Effector CD4-positive, alpha-beta T cell (primary cell): ENCODE results near the gene SCGB3A2. TPM values are rescaled to one million over a fixed set of nuclear protein-coding genes. Genes with fewer than 3 reads are reported as not detected.

ENCODE experiments used
- DNase-seq: peaks from one replicate; pipeline ENCODE4 v3.0.0-alpha.2; 2020
- total RNA-seq: gene quantifications from one replicate; lab custom pipeline; 2026; lab: John Stamatoyannopoulos, UW

The SCGB3A2 gene, protein sequence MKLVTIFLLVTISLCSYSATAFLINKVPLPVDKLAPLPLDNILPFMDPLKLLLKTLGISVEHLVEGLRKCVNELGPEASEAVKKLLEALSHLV
- not detected for total RNA-seq

DNA sequence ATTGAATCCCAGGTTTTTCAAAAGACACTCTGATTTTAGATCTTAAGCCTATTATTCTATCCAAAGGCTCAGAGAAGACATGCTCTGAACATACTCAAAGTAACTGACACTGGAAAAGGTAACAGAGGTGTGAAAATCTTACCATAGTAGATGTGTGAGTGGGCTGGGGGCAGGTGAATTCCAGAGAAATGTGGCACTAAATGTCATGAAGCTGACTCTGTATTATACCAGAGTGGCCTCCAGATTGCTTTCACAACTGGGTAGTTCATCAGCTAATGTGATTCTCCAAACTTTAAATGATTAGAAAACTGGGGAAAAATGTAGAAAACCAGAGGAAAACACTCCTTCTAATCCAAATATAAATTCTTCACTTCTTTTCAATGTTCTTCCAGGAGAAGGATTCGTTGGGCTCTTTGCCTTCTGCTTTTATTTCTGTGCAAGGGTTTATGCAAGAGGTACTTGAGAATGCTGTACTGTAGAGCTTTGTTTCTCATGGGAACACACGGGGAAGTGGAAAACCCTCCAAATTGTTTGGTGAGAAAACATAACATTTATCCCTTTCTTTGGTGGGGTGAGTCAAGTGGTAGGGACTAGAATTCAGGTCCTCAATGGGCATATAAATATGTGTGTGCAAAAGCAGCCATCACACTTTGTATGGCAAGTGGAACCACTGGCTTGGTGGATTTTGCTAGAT is at the start of gene SCGB3A2:
Gene SCGB3A2 (plus strand): TSS at position 646 of the 694 bp plus-strand sequence. CDS start 93 bp downstream, outside the sequence.
- DNase-seq, result no peak

DNA sequence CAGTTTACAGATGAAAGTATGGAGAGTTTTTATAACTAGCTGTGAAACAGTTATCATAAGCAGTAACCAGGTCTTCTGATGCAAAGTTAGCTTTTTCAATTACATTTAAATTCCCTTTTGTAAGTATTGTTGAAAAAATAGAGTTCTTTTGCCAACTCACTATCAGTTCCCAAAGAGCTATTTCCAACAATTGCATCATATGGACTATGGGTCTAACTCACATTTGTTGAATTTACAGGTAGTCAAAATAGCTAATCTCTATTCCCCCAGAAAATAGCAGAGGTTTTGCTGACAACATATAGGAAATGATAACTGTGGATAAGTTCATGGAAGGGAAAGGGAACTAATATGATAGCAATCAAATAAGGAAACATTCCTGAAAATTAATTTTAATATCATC is 48.5 kb upstream of the SCGB3A2 start:
- DNase-seq, result no peak

DNA sequence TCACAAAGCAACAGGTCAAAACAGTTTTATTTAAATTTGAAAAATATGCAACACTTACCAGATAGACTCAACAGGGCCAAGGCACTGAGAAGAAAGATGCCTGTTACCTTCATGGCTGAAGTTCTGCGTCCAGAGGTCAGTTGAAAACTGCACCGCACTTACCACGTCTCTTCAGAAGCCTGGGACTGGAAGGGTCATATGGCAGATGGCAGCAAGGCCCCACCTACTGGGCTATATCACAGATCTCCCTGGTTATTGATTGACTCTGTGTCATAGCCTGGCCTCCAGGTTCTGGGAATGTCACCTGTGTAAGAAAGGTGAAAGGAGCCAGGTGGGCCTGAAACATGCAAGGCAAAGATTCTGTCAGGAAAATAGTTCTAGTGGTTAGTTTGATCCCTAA is 47.0 kb upstream of the SCGB3A2 start, which contains the start of gene SPINK1:
Gene SPINK1 (minus strand): TSS at position 207 of the 400 bp plus-strand sequence. CDS start 94 bp downstream, at position 113.
- no peak for DNase-seq

DNA sequence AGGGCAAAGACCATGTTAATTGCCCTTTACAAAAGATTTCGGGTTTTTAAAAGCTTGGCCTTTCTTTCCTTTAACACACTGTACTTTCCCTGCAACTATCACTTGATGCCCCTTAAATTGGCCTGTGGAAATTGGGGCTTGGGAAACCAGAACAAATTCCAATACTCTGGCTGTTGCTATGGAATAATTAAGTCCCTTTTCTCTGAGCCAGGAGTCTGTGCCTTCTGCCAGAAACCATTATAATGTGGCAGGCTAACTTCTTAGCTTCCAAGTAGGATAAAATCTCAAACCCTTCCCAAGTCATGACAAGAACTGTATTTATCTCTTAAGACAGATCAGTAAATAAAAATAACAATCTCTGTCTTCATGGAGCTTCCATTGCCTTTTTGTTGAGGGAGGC is 46.0 kb upstream of the SCGB3A2 start:
- no peak for DNase-seq

DNA sequence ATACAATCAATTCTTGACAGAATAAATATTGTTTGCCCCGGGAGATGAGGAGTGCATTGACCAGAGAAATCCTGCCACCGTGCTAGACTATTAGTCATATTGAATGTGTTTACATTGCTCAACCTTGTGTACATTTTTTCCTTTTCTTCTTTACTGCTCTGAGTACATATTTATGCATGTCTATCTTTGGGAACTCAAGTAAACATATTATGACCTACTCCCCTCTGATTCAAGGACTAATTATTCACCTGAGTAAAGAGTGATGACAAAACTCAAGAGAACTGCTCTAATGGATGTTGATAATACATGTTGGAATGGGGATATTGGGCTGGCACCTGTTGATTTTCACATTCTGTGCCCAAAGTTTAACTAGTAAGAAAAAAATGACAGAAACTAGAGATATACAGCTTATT is 43.1 kb upstream of the SCGB3A2 start:
- DNase-seq, result no peak

DNA sequence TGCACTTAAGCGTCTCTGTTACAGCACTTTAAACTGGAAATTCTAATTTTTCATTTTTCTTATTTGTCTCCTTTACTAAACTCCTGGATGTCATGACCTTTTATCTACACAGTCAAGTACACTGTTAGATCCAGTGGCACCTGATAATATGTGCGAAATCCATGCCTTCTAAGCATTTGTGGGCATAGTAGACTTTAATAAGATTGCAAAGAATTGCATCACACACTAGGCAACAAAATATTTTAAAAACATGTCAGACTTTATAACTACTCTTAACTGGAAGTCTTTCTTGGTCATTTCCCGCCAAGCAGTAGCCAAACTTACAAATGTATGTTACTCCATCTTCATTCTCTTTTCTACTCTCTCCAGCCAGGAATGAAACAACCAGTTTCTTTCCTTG is 42.1 kb upstream of the SCGB3A2 start:
- no peak for DNase-seq

DNA sequence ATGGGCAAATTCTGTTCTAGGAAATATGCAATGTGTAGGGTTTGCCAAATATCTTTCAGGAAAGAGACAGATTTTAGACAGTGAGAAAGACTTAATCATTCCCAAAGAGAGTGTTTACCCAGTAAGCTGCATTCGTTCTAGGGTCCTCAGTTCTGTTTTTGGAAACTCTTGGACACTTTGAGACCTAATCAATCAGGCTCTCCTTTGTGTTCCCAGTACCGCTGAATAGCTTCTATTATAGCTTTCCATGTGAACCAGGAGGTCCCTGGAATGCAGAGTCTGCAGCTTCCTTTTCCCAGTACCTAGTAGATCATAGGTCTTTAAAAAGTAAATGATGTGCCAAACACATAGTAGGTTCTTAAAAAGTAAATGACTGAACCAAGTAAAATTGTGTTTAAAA is 35.6 kb upstream of the SCGB3A2 start:
- no peak for DNase-seq

DNA sequence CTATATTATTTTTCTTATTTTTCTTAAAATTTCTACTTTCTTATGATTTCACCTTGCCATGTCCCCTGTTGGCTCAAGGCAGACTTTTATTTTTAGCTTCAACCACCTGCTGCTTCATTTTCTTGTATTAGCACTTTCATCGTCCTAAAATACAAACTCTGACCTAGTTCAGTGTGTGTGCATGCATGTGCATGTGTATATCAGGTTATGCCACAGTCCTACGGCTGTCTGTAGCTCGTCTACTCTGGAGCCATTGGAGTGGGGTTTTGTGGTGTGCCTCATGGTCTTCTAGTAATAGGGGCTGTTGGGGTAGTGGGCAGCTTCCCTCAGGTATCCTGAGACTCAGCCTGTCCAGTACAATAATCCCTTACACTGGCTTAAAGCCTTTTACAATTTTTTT is 33.7 kb upstream of the SCGB3A2 start:
- DNase-seq, result no peak

DNA sequence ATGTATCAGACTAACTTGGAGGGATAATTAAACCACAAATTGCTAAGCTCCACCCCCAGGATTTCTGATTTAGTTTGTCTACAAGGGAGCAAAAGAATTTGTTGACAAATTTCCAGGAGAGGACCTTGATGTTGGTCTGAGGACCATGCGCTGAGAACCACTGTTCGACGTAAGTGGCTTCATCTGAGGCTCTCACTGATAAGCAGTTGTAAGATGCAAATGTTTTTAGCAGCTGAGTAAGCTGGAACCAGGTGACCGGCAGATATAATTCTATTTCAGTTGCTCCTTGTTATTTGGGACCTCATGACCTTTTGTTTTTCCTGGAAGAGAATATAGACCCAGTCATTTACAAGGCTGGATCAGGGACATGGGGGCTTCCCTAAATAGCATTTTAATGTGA is 32.9 kb upstream of the SCGB3A2 start:
- no peak for DNase-seq

DNA sequence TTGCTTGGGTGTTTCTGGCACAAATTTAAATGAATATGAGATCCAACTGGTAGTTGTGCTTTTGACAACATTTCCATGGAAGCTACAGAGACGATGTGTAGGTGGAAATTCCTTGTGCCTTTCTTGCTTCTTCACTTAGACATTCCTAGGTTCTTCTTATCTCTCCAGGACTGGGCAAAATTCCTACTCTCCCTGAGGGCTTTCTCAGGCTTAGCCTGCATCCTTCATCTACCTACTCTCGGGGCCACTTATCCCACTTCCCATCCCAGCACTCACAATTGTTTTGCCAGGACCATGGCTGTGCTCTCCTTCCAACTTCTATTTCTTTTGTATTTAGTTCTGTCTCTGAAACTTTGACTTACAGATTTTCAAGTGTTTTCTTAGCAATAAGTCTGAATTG is 29.3 kb upstream of the SCGB3A2 start:
- no peak for DNase-seq

DNA sequence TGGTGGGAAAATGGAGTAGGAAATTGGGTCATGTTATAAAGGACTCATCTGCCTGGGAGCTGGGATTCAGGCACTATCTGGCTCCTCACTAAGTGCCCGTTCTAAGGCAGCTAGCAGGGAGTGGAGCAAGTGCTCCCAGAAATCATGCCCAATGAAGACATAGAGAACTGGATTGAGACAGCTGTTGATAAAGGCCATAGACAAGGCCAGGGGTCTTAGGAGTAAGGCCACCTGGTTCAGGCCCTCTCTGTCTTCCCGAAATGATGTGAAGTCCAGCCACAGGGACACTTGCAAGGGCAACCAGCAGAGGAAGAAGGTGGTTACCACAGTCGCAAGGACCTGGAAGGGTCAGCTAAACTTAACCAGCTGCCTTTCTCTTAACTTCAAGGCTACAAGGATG is 26.9 kb upstream of the SCGB3A2 start:
- no peak for DNase-seq

DNA sequence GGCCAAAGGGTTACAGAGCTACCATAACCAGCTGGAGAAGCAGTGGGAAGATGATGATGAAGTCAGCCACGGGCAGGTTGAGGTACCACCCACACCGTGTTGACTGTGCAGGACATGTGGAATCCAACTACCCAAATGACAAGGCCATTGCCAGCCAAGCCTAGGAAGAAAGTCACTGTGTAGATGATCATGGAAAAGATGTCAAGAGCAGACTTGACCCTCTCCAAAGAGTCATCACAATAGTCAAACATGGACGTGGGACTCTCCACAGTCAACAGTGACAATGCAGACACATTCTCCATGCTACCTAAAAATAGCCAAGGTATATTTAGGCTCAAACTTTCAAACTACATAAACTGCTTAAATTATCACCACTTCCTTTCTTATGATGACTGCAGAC is 26.1 kb upstream of the SCGB3A2 start:
- DNase-seq, result no peak

DNA sequence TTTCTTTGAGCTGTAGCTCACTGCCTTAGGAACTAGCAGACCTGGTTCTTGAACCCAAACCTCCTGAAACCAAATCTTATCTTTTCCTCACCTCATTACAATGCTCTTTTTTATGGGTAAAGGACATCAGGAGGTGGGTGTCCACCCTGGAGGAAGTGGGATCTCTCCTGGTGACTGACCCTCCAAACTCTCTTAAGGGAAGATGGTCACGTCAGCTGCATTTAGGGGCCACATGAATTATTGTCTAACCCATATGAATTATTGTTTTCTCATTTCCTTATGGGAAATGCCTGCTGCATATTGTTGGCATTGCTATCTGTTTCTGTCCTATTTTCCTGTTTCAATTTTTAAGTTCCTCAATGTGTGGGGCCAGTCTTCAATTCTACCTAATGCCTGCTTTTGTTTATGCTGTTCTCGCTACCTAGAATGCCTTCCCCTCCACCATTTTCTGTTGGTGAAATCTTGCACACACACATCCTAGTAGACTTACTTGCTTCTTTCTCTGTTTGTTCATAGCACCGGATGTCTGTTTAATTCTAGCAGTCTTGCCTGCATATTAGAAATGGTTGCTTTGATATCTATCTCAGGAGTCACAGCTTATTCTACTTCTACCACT is 25.0 kb upstream of the SCGB3A2 start:
- DNase-seq, result no peak

DNA sequence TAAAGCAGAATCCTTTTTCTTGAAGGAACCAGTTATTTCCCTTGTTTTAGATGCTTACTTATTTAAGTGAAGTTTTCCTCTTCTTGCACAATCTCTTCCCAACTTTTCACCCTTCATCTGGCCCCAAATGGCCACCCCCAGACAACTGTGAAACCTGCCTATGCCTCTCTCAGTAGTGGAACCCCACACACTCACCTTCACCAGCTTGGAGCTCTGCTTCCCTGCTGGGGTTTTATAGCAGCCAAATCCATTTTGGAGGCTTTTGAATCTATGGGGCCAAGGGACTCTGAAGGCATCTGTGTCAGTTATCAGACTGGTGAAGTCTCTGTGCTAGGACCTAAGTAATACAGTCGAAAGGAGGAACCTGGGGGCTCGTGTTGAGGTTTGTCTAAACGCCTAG is 24.2 kb upstream of the SCGB3A2 start:
- DNase-seq, result no peak

DNA sequence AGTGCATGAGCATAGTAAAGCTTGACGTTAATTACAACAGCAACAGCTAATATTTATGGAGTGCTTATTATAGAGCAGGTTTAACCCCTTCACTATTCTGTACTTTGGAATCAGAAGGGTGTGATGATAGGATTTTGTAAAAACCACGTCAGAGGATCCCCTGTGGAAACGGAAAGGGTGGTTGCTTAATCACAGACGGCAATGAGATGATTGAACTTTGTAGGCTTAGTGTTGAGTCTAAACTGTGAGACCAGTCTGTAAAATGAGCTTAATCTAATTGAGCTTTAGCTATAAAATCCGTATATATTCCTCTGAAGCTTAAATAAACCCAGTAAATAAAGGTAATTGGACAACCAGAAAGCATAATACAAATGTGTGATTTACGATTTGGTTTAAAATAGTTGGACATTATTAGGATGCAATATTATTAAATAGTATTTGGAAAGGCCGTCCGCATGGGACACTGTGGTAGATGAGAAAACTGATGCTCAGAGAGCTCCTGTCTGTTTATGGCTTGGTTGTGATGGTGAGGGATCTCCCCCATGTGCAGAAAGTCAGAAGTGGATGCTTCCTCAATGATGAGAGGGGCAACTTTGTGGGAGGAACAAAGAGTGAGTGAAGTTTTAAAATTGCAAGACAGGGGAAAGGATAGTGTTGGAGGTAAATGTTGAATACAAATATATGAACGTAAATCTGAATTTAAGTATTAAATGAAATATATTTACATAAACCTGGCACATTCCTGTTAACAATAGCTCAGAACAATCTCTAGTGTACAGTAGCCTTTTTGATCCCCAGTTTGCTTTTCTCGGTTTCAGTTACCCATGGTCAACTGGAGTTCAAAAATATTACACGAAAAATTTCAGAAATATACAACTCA is 23.4 kb upstream of the SCGB3A2 start:
- DNase-seq, result no peak

DNA sequence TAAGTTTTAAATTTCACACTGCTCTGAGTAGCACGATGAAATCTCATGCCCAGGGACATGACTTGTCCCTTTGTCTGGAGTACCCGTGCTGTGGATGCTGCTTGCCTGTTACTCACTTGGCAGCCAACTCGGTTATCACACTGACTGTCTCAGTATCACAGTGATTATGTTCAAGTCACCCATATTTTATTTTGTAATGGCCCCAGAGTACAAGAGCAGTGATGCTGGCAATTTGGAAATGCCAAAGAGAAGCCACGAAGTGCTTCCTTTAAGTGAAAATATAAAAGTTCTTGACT is 22.8 kb upstream of the SCGB3A2 start:
- no peak for DNase-seq

DNA sequence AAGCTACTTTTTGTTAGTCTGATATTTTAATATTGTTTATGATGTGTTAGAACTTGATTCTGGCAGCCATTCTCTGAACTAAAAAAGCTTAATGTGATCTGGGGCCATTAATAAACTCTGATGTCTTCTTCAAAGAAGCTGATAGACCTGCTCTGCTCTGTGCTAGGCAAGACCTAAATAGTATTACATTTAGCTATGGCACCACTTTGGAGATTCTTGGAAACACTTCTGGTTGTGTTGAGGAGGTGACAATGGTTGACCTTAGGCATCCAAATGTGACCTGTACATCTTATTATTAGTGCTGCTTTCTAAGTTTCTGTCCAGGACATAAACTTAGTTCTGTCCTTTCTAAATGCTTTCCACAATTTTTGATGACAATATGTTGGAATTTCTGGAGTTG is 21.7 kb upstream of the SCGB3A2 start:
- no peak for DNase-seq

DNA sequence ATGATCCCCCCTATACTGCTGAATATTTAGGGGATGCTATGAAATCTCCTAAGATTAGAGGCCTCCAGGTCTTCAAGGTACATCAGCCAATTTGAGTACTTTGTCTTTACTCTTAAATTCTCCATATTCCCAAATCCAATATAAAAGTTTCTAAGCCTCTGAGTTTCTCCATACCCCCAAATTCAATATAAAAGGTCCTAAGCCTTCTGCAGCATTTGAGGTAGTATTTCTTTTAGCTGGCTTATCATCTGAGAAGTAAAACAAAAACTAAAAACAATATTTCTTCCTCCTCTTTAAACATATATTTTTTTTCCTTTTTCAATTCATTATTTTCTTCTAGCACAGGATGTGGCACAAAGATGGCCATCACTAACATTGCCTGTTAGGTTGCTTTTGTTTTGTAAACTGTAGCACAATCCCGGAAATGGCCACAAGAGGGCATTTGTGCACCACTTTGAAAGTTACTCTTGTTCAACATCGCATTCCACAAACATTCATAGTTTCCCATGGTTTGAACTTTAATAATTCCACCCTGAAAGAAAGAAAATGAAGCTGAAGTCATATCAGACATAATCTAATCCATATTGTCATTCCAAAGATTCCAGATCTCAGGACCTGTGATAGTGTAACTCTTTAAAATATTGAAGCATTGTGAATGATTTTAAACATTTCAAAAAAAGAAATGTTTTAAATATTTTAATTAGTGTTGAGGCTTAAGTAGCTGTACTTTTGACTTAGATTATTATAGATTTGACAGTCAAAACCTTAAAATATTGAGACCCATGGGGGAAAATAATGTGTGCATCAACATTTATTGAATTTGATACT is 21.0 kb upstream of the SCGB3A2 start:
- peak; percentile 3 for DNase-seq

DNA sequence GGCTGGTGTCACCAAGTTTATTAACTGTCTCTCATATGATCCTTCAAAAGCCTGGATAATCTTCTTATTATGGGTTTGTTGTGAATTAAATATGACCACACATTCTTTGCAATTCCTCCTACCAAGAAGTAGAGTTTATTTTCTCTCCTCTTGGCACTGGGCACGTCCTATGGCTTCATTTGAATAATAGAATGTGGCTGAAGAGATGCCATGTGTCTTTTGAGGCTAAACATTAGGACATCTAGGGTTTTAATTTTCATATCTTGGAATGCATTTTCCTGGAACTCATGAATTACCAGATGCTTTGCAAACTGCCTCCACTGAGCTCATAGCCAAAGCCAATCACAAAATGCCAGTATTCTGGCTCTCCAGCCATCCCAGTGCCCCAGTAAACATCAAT is 19.9 kb upstream of the SCGB3A2 start:
- DNase-seq, result no peak

DNA sequence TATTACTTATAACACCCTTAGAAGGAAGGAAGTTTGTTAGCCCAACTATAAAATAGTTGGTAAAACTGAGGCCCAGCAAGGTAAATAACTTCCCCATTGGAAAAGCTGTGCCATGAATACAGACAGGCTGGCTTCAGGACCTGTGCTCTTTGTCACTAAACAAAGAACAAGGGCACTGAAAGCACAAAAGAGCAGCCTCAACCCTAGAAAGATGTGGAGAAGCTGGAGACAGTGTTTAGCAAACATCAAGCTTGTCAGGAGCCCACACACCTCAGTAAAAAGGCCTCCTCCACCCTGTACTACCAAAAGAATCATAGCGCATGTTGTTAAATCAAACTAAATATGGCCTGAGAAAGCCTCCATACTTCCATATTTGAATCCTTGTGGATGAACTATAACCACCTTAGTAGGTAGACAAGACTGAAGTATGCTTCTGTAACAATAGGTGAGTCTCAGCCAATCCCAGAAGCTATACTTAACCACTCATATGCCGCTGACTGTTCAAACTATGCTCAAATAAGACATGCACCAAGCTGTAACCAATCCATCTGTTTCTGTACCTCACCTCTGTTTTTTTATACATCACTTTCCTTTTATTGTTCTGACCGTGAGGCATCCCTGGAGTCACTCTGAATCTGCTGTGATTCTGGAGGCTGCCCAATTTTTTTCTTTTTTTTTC is 18.4 kb upstream of the SCGB3A2 start:
- DNase-seq, result no peak

DNA sequence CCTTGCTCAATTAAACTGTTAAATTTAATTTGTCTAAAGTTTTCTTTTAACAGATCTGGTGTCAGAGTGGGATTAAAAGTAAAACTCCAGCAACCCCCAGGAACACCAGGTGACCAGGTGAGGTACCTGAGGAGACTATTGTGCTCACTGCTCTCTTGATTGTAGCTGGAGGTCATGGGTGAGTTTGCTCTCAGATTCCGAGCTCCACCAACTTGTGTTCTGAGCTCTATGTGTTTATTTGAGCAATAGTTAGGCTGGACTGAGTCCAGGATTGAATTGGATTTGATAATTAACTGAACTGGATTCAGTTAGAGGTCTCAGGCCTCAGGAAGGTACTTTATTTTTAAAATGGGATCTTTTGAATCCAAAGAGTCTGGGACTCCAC is 17.9 kb upstream of the SCGB3A2 start:
- no peak for DNase-seq
